ENCODE measurements around the gene LHX6.

LHX6 gene

GRCh38 chr9:122216798-122217418, 11.8 kb downstream of the LHX6 start:
- TF ChIP-seq CTCF (conservative IDR thresholded peaks at IDR 0.05; ENCODE audit: control insufficient read depth, insufficient read depth, low read depth, low read length) = no peak
- no peak overlapping the region for H3K4me3 ChIP-seq (ENCODE audit: control insufficient read depth, low read depth, low read length)
- no peak for DNase-seq (ENCODE audit: low read depth)

GRCh38 chr9:122216138-122216797, 12.5 kb downstream of the LHX6 start:
- DNase-seq (ENCODE audit: low read depth) = no peak
- H3K4me3 ChIP-seq (ENCODE audit: control insufficient read depth, low read depth, low read length) = no peak overlapping the region
- TF ChIP-seq CTCF (conservative IDR thresholded peaks at IDR 0.05; ENCODE audit: control insufficient read depth, insufficient read depth, low read depth, low read length) = no peak

GRCh38 chr9:122215663-122216062, 13.1 kb downstream of the LHX6 start:
- DNase-seq (ENCODE audit: low read depth) = no peak
- H3K4me3 ChIP-seq (ENCODE audit: control insufficient read depth, low read depth, low read length) = no peak overlapping the region
- no peak for TF ChIP-seq CTCF (conservative IDR thresholded peaks at IDR 0.05; ENCODE audit: control insufficient read depth, insufficient read depth, low read depth, low read length)

- H3K4me3 ChIP-seq (ENCODE audit: control insufficient read depth, low read depth, low read length) = no peak overlapping the region
- no peak for TF ChIP-seq CTCF (conservative IDR thresholded peaks at IDR 0.05; ENCODE audit: control insufficient read depth, insufficient read depth, low read depth, low read length)
- no peak for DNase-seq (ENCODE audit: low read depth)
Observed at GRCh38 chr9:122214507-122214906, 14.2 kb downstream of the LHX6 start.

GRCh38 chr9:122213589-122214413, 15.0 kb downstream of the LHX6 start:
- peak overlapping the region; percentile 10 for H3K4me3 ChIP-seq (ENCODE audit: control insufficient read depth, low read depth, low read length)
- DNase-seq (ENCODE audit: low read depth) = no peak
- TF ChIP-seq CTCF (conservative IDR thresholded peaks at IDR 0.05; ENCODE audit: control insufficient read depth, insufficient read depth, low read depth, low read length) = no peak

GRCh38 chr9:122213102-122213588, 15.6 kb downstream of the LHX6 start:
- no peak for TF ChIP-seq CTCF (conservative IDR thresholded peaks at IDR 0.05; ENCODE audit: control insufficient read depth, insufficient read depth, low read depth, low read length)
- DNase-seq (ENCODE audit: low read depth) = no peak
- H3K4me3 ChIP-seq (ENCODE audit: control insufficient read depth, low read depth, low read length) = no peak overlapping the region
